Activated naive CD8-positive, alpha-beta T cell treated with anti-CD3 and anti-CD28 coated beads for 36 hours (primary cell): ENCODE measurements around the gene PATJ. TPM values are rescaled to one million over a fixed set of nuclear protein-coding genes. Genes with fewer than 3 reads are reported as not detected.
"Not testable (repeated sequence)": the region's sequence is repeated elsewhere in the genome, so short reads cannot be mapped to it uniquely, and the experiment has no call there.

Experiments used
- DNase-seq: peaks from one replicate; pipeline ENCODE4 v3.0.0; 2021
- H3K27ac Mint-ChIP-seq: one replicate; pipeline ENCODE4 v1.8.0; 2022; ENCODE audit warnings: mild to moderate bottlenecking, moderate library complexity, mixed read lengths
- H3K27me3 Mint-ChIP-seq: one replicate; pipeline ENCODE4 v1.8.0; 2022; ENCODE audit warnings: mild to moderate bottlenecking, mixed read lengths
- H3K36me3 Mint-ChIP-seq: one replicate; pipeline ENCODE4 v1.8.0; 2021; ENCODE audit warnings: mild to moderate bottlenecking, mixed read lengths
- H3K4me1 Mint-ChIP-seq: one replicate; pipeline ENCODE4 v1.8.0; 2021; ENCODE audit warnings: mixed read lengths
- H3K4me3 Mint-ChIP-seq: one replicate; pipeline ENCODE4 v1.8.0; 2022; ENCODE audit warnings: mild to moderate bottlenecking, moderate library complexity, mixed read lengths
- H3K9me3 Mint-ChIP-seq: one replicate; pipeline ENCODE4 v1.8.0; 2022; ENCODE audit warnings: mixed read lengths
- total RNA-seq, 2 experiments: library from RNA; stranded (reverse); gene quantifications; one replicate each; pipeline ENCODE4 v1.2.3, GENCODE V29; 2021

PATJ gene
- total RNA-seq, 2 experiments from 2014 or later = 6.8 to 8.9 TPM

DNA sequence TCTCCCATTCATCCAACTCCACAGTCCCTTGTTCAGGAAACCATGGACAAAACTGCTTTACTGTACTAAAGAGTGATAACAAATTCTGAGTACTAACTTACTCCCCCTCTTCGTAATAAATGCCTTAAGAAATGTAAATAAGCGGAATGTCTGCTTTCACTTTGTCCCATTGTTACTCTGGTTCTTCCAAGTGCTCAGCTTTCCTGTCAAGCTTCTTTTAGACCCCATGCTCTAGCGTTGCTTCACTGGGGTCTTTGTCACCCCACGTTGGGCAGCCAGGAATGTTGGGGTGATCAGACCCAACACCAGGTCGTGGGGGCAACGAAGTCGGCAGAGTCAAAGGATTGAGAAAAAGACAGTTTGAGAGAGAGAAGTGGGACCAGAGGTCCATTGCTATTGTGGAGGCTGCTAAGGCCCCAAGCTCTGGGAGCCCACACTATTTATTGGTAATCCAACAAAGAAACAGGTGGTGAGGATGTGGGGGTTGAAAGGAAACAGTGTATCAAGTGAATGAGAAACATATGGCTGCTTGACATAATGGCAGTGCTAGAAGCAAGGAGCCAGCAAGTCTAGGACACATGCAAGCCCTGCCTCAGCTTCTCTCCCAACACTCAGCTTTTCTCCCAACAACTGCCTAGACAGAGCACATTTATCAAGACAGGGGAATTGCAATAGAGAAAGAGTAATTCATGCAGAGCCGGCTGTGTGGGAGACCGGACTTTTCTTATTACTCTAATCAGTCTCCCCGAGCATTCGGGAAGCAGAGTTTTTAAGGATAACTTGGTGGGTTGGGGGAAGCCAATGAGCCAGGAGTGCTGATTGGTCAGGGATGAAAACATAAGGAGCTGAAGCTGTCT, 441.1 kb downstream of the PATJ start:
- not testable (repeated sequence) for H3K27ac Mint-ChIP-seq, H3K9me3 Mint-ChIP-seq, DNase-seq, H3K36me3 Mint-ChIP-seq, H3K4me1 Mint-ChIP-seq, H3K27me3 Mint-ChIP-seq, H3K4me3 Mint-ChIP-seq

GRCh38 chr1:62184336-62184735, 442.1 kb downstream of the PATJ start:
- H3K4me1 Mint-ChIP-seq = no peaks in the 10 kb centered on the region
- no peaks in the 10 kb centered on the region for H3K9me3 Mint-ChIP-seq
- H3K27me3 Mint-ChIP-seq = peaks cover 8% of the 10 kb centered on the region
- DNase-seq = no peak
- H3K36me3 Mint-ChIP-seq = no peaks in the 10 kb centered on the region
- no peak overlapping the region for H3K27ac Mint-ChIP-seq
- H3K4me3 Mint-ChIP-seq = no peak overlapping the region

- DNase-seq, H3K27ac Mint-ChIP-seq, H3K4me3 Mint-ChIP-seq, H3K27me3 Mint-ChIP-seq, H3K36me3 Mint-ChIP-seq, H3K4me1 Mint-ChIP-seq, H3K9me3 Mint-ChIP-seq: not testable (repeated sequence)
Observed at GRCh38 chr1:62185233-62185632, 443.0 kb downstream of the PATJ start.

GRCh38 chr1:62185677-62186076, 443.4 kb downstream of the PATJ start:
- Mint-ChIP-seq H3K4me1 (no peaks in the 10 kb centered on the region), H3K36me3 (no peaks in the 10 kb centered on the region)
- no peak for DNase-seq

DNA sequence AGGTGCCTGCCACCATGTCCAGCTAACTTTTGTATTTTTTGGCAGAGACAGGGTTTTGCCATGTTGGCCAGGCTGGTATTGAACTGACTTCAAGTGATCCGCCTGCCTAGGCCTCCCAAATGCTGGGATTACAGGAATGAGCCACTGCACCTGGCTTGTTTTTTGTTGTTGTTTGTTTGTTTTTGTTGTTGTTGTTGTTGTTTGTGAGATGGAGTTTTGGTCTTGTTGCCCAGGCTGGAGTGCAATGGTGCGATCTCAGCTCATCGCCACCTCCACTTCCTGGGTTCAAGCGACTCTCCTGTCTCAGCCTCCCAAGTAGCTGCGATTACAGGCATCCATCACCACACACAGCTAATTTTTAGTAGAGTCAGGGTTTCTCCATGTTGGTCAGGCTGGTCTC, 445.3 kb downstream of the PATJ start:
- no peak for DNase-seq
- no peaks in the 10 kb centered on the region for H3K4me1 Mint-ChIP-seq
- no peak overlapping the region for H3K27ac Mint-ChIP-seq
- no peaks in the 10 kb centered on the region for H3K36me3 Mint-ChIP-seq
- peaks cover 8% of the 10 kb centered on the region for H3K27me3 Mint-ChIP-seq
- H3K4me3 Mint-ChIP-seq = no peak overlapping the region
- H3K9me3 Mint-ChIP-seq = no peaks in the 10 kb centered on the region

More at GRCh38 chr1:62185677-62186076, 443.4 kb downstream of the PATJ start:
- H3K4me3 Mint-ChIP-seq = no peak overlapping the region
- H3K27me3 Mint-ChIP-seq = peaks cover 8% of the 10 kb centered on the region
- no peaks in the 10 kb centered on the region for H3K9me3 Mint-ChIP-seq
- H3K27ac Mint-ChIP-seq = no peak overlapping the region

GRCh38 chr1:62188111-62188510, 445.8 kb downstream of the PATJ start:
- no peaks in the 10 kb centered on the region for H3K4me1 Mint-ChIP-seq
- H3K27me3 Mint-ChIP-seq = peaks cover 14% of the 10 kb centered on the region
- DNase-seq = no peak
- H3K9me3 Mint-ChIP-seq = no peaks in the 10 kb centered on the region
- H3K27ac Mint-ChIP-seq = no peak overlapping the region
- H3K4me3 Mint-ChIP-seq = no peak overlapping the region
- no peaks in the 10 kb centered on the region for H3K36me3 Mint-ChIP-seq

DNA sequence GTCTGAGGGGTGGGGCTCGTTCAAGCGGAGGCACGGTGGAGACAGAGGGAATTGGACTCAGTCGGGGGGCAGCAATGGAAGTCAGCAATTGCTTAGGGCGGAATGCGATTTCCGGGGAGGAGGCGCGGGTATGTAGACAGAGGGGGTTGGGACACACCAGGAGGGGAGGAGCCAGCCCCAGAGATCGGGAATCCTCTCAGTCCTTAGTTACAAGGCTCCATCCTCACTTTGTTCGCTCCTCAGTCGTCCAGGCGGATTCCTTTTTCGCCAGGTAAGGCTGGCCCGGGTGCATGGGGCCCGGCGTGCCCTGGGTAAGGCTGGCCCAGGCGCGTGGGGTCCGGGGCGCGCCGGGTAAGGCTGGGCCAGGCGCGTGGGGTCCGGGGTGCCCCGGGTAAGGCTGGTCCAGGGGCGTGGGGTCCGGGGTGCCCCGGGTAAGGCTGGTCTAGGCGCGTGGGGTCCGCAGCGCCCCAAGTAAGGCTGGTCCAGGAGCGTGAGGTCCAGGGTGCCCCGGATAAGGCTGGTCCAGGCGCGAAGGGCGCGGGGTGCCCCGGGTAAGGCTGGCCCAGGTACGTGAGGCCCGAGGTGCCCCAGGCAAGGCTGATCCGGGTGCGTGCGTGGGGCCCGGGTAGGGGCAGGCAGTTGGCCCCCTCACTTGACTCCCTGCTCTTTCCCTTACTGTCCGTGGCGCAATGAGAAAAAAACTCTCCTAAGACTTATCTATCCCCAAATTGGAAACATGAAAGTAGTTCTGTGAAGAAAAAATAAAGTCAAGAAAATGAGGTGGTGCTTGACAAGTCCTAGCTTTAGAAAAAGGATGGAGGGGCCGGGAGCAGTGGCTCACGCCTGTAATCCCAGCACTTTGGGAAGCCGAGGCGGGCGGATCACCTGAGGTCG, 452.6 kb downstream of the PATJ start, which contains the start of gene L1TD1:
Gene L1TD1 (plus strand): TSS at position 199 of the 894 bp plus-strand sequence. CDS start 11,780 bp downstream, outside the sequence.
- peaks cover 14% of the 10 kb centered on the region for H3K4me1 Mint-ChIP-seq
- H3K36me3 Mint-ChIP-seq = peaks cover 5% of the 10 kb centered on the region
- H3K27me3 Mint-ChIP-seq = peaks cover 58% of the 10 kb centered on the region
- H3K27ac Mint-ChIP-seq = no peak within 1 kb of the TSS
- no peak for DNase-seq
- H3K4me3 Mint-ChIP-seq = peak within 1 kb of the TSS; percentile 57
- no peaks in the 10 kb centered on the region for H3K9me3 Mint-ChIP-seq

- DNase-seq = no peak
- peaks cover 5% of the 10 kb centered on the region for H3K36me3 Mint-ChIP-seq
- no peaks in the 10 kb centered on the region for H3K9me3 Mint-ChIP-seq
- H3K4me3 Mint-ChIP-seq = no peak overlapping the region
- no peak overlapping the region for H3K27ac Mint-ChIP-seq
- H3K4me1 Mint-ChIP-seq = peaks cover 14% of the 10 kb centered on the region
- peaks cover 58% of the 10 kb centered on the region for H3K27me3 Mint-ChIP-seq
Observed at GRCh38 chr1:62196086-62196690, 453.9 kb downstream of the PATJ start.

GRCh38 chr1:62198069-62198780, 455.9 kb downstream of the PATJ start:
- Mint-ChIP-seq H3K4me3 (no peak overlapping the region), H3K9me3 (no peaks in the 10 kb centered on the region), H3K4me1 (peaks cover 14% of the 10 kb centered on the region), H3K27me3 (peaks cover 51% of the 10 kb centered on the region), H3K27ac (no peak overlapping the region), H3K36me3 (peaks cover 5% of the 10 kb centered on the region)
- no peak for DNase-seq

DNA sequence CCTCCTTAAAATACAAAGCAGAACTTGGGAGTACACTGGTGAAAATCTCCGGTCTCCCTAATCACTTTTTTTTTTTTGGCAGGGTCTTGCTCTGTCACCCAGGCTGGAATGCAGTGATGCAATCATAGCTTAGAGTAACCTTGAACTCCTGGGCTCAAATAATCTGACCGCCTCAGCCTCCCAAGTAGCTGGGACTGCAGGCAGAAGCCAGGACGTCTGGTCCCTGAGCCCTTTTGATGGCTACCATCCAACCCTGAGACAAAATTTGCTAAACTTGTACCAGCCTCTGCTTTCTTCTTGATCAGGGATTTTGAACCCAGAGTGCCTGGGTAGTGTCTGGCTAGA, 456.5 kb downstream of the PATJ start:
- no peak for DNase-seq
- no peak overlapping the region for H3K4me3 Mint-ChIP-seq
- peaks cover 5% of the 10 kb centered on the region for H3K36me3 Mint-ChIP-seq
- peaks cover 14% of the 10 kb centered on the region for H3K4me1 Mint-ChIP-seq
- H3K27ac Mint-ChIP-seq = no peak overlapping the region
- H3K9me3 Mint-ChIP-seq = no peaks in the 10 kb centered on the region
- peaks cover 46% of the 10 kb centered on the region for H3K27me3 Mint-ChIP-seq

DNA sequence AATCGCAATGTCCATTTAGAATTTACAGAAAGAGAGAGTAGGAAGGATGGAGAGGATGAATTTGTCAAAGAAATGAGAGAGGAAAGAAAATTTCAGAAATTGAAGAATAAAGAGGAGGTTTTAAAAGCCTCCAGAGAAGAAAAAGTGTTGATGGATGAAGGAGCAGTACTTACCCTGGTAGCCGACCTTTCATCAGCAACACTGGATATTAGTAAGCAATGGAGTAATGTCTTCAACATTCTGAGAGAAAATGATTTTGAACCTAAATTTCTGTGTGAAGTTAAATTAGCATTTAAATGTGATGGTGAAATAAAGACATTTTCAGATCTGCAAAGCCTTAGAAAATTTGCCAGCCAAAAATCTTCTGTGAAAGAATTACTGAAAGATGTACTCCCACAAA, 464.9 kb downstream of the PATJ start:
- Mint-ChIP-seq H3K9me3 (peaks cover 23% of the 10 kb centered on the region), H3K27ac (no peak overlapping the region), H3K4me3 (no peak overlapping the region), H3K4me1 (peaks cover 3% of the 10 kb centered on the region), H3K27me3 (no peaks in the 10 kb centered on the region), H3K36me3 (peaks cover 6% of the 10 kb centered on the region)
- DNase-seq = no peak

DNA sequence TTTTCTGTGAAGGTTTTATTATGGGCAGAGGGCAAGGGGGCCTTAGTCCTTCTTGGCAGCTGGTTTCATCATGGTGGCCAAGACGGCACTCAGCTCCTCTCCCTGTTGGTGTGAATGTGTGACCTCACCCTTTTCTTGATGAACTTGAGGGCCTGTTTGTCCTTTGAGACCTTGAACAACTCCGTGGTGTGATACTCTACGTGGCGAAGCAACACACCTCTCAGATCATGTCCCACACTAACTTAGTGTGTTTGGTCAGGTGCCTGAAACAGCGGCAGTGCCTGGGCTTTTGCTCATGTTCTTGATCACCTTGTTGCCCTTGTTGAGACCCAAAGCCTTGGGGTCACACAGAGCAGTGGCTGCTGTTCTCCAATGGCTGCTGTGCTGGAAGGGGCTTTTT, 465.8 kb downstream of the PATJ start:
- Mint-ChIP-seq H3K4me1 (peaks cover 3% of the 10 kb centered on the region), H3K27me3 (no peaks in the 10 kb centered on the region), H3K36me3 (peaks cover 6% of the 10 kb centered on the region), H3K4me3 (no peak overlapping the region), H3K27ac (no peak overlapping the region), H3K9me3 (peaks cover 23% of the 10 kb centered on the region)
- no peak for DNase-seq

DNA sequence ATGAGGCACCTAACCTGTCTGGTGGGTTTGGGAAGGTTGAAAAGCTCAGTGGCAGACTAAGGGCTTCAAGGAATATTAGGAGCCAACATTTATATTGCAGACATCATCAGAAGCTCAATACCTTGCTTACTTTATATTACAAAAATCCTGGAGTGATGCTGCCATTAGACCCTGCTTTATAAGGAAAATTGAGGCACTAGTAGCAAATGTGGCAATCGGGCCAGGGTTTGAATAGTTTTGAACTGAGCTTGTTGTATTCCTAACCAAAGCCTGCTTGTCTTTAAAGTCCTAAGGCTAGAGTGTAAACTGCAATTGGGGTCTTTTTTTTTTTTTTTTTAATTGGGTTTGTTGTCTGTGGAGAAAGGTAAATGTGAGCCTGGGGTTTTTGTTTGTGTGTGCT, 466.7 kb downstream of the PATJ start:
- H3K4me3 Mint-ChIP-seq = no peak overlapping the region
- H3K4me1 Mint-ChIP-seq = peaks cover 3% of the 10 kb centered on the region
- no peaks in the 10 kb centered on the region for H3K27me3 Mint-ChIP-seq
- H3K36me3 Mint-ChIP-seq = peaks cover 6% of the 10 kb centered on the region
- no peak for DNase-seq
- peaks cover 23% of the 10 kb centered on the region for H3K9me3 Mint-ChIP-seq
- no peak overlapping the region for H3K27ac Mint-ChIP-seq

GRCh38 chr1:62209931-62210595, 467.8 kb downstream of the PATJ start:
- Mint-ChIP-seq H3K36me3 (peaks cover 6% of the 10 kb centered on the region), H3K9me3 (peaks cover 23% of the 10 kb centered on the region), H3K4me3 (no peak overlapping the region), H3K27me3 (no peaks in the 10 kb centered on the region), H3K4me1 (peaks cover 3% of the 10 kb centered on the region), H3K27ac (no peak overlapping the region)
- DNase-seq = no peak
